GM12874 (cell line): ENCODE data around the gene GHRHR.

Experiments used
- TF ChIP-seq, protein P1 (sequence below): IDR thresholded peaks from 2 replicates; pipeline ENCODE4 v1.5.1; 2011; ENCODE audit warnings: low read depth, mild to moderate bottlenecking, control low read depth, low read length, moderate library complexity; ENCODE audit not compliant: insufficient read depth

The GHRHR gene

DNA sequence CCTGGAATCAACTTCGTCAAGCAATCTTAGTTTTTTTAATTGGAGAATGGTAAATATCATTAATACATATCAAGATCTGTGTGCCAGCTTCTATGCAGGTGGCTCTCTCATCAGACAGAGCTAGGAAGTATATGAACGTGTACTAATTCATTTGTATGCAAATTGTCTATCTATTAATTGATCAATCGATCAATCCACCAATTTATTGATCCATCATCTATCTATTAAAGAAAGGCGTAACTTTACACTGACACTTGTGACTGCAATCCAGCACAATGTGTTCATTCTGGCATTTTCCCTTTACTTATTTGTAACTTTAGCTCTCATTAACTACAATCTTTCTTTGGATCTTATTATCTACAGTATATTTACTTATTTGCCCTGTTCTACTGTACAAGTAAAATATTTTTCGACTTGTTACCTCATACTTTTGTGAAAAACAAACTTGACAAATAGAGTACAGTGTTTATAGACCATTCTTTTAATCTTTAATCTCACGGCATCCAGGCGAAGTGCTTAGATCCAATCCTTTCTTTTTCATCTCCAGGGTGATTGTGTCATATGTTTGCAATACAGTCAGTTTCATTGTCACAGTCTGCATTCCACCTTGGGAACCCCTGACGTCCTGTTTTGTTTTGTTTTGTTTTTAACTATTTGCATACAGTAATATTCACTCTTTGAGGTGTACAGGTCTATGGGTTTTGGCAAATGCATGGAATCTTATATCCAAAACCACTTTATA is 22.0 kb upstream of the GHRHR start:
- TF ChIP-seq, protein P1, sequence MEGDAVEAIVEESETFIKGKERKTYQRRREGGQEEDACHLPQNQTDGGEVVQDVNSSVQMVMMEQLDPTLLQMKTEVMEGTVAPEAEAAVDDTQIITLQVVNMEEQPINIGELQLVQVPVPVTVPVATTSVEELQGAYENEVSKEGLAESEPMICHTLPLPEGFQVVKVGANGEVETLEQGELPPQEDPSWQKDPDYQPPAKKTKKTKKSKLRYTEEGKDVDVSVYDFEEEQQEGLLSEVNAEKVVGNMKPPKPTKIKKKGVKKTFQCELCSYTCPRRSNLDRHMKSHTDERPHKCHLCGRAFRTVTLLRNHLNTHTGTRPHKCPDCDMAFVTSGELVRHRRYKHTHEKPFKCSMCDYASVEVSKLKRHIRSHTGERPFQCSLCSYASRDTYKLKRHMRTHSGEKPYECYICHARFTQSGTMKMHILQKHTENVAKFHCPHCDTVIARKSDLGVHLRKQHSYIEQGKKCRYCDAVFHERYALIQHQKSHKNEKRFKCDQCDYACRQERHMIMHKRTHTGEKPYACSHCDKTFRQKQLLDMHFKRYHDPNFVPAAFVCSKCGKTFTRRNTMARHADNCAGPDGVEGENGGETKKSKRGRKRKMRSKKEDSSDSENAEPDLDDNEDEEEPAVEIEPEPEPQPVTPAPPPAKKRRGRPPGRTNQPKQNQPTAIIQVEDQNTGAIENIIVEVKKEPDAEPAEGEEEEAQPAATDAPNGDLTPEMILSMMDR: no peak

DNA sequence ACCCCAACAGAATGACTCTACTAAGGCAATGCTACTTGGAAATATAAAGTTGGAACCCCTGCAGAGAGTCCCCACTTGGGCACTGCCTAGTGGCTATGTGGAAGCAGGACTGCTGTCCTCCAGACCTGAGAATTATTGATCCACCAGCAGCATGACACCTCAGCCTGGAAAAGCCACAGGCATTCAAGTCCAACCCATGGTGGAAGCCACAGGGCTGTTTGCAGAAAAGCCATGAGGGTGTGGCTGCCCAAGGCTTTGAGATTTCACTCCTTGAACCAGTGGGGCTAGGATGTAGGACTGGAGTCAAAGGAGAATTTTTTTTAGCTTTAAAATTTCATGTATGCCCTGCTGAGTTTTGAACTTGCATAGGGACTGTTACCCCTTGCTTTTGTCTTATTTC is 13.6 kb upstream of the GHRHR start:
- TF ChIP-seq, protein P1: no peak

DNA sequence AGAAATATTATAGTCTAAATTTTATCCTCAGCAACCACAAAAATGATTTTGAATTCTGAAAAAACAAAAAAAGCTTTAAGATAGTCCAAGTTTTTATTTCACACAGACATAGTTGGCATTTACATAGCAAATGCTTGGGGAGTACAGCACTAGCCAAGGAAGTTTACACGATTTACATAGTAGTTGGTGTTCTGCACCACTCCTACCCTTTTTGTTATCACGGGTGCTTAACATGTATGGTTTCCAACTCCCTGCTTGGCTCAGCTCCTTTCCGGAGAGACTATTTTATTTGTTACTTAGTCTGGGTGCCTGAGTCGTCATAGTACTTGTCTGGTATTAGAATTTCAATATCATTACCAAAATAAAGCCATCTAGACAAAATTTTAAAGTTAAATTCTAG is 8.8 kb upstream of the GHRHR start:
- TF ChIP-seq, protein P1: no peak

DNA sequence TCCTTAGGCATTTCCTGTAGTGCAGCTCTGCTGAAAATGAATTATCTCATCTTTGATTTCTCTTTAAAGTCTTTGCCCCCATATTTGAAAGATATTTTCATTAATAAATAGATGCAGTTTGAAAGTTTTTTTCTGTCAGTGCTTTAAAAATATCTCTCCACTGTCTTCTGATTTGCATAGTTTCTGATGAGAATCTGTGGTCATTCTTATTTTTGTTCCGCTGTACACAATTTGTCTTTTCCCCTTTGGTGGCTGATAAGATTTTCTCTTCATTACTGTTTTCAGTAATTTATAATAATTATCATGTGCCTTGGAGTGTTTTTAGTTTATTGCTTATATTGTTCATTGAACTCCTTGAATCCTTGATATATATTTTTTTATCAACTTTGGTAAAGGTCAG is 7.0 kb upstream of the GHRHR start:
- TF ChIP-seq, protein P1: no peak

DNA sequence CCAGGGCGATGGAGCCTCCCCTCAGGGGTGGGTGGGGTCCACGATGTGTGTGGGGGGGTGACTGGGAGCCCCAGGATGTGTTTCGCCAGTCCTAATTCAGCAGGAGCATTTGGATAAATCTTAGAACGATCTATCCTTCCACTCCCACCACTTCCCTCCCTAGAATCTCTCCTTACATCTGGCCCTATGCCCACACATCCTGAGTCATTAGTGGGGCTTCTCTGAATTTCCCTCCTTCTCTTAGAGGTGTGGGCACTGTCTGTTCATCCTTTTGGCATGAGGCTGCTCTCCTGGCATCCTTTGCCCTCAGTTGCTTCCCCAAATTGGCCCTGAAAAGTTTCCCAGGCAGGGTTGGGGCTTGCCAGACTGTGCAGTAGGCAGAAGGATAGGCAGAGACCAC is 1.6 kb downstream of the GHRHR start:
- TF ChIP-seq, protein P1: no peak

DNA sequence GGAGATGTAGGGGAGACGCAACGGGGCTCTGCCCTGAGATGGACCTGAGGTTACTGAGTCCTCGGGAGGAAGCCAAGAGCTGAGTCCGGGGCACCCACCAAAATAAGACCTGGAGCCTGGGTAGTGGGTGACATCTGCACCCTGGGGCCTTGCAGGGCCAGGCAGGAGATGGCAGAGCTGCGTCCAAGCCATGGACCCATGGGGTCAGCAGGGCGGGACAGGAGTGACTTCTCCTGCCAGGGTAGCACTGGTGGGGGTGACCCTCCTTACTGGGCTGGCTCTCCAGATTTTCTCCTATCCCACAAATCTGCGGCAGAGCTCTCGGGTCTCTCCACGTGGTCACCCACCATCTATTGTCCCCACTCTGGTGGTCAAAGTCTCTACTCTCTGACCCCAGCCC is 2.1 kb downstream of the GHRHR start:
- TF ChIP-seq, protein P1: no peak

DNA sequence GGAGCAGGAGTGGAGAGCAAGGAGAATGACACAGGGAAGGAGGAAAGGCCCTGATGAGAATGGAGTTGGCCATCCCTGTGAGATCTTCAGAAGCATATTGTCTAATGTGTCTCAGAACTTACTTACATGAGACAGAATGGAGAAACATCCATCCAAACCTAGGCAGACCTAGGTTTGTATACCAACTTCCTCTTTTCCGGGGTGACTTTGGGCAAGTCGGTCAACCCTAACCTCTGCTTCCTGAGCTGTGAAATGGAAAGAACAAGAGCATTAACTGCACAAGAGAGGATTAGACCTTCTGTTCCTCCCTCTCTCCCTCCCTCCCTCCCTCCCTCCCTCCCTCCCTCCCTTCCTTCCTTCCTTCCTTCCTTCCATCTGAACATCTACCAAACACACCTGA is 4.5 kb downstream of the GHRHR start:
- TF ChIP-seq, protein P1: no peak
